Measurements from ENCODE around the gene BDKRB2.

BDKRB2 gene

GRCh38 chr14:96197969-96198368 is 6.7 kb upstream of the BDKRB2 start:
- DNase-seq (ENCODE audit: low read depth in 1 of 2, low spot score in 1 of 2) = no peak

GRCh38 chr14:96198430-96199130 is 6.1 kb upstream of the BDKRB2 start:
- no peak for DNase-seq (ENCODE audit: low read depth in 1 of 2, low spot score in 1 of 2)

GRCh38 chr14:96201157-96201556 is 3.5 kb upstream of the BDKRB2 start:
- no peak for DNase-seq (ENCODE audit: low read depth in 1 of 2, low spot score in 1 of 2)

- no peak for DNase-seq (ENCODE audit: low read depth in 1 of 2, low spot score in 1 of 2)
Measured at GRCh38 chr14:96201965-96202364, 2.7 kb upstream of the BDKRB2 start.

- no peak for DNase-seq (ENCODE audit: low read depth in 1 of 2, low spot score in 1 of 2)
Measured at GRCh38 chr14:96202441-96203094, 2.1 kb upstream of the BDKRB2 start.

GRCh38 chr14:96203116-96203515 is 1.5 kb upstream of the BDKRB2 start:
- DNase-seq (ENCODE audit: low read depth in 1 of 2, low spot score in 1 of 2) = no peak

GRCh38 chr14:96203635-96204034 is 1.0 kb upstream of the BDKRB2 start:
- no peak for DNase-seq (ENCODE audit: low read depth in 1 of 2, low spot score in 1 of 2)

- no peak for DNase-seq (ENCODE audit: low read depth in 1 of 2, low spot score in 1 of 2)
Measured at GRCh38 chr14:96205059-96205977, 679 bp downstream of the BDKRB2 start.

- DNase-seq (ENCODE audit: low read depth in 1 of 2, low spot score in 1 of 2) = no peak
Measured at GRCh38 chr14:96205978-96206360, 1.3 kb downstream of the BDKRB2 start.

- no peak for DNase-seq (ENCODE audit: low read depth in 1 of 2, low spot score in 1 of 2)
Measured at GRCh38 chr14:96206461-96206860, 1.8 kb downstream of the BDKRB2 start.

GRCh38 chr14:96207686-96208085 is 3.0 kb downstream of the BDKRB2 start:
- no peak for DNase-seq (ENCODE audit: low read depth in 1 of 2, low spot score in 1 of 2)

- no peak for DNase-seq (ENCODE audit: low read depth in 1 of 2, low spot score in 1 of 2)
Measured at GRCh38 chr14:96208739-96209138, 4.1 kb downstream of the BDKRB2 start.

- no peak for DNase-seq (ENCODE audit: low read depth in 1 of 2, low spot score in 1 of 2)
Measured at GRCh38 chr14:96212140-96212539, 7.5 kb downstream of the BDKRB2 start.

- DNase-seq (ENCODE audit: low read depth in 1 of 2, low spot score in 1 of 2) = no peak
Measured at GRCh38 chr14:96212896-96213295, 8.3 kb downstream of the BDKRB2 start.

- DNase-seq (ENCODE audit: low read depth in 1 of 2, low spot score in 1 of 2) = no peak
Measured at GRCh38 chr14:96213871-96214465, 9.3 kb downstream of the BDKRB2 start.

- no peak for DNase-seq (ENCODE audit: low read depth in 1 of 2, low spot score in 1 of 2)
Measured at GRCh38 chr14:96214793-96215192, 10.2 kb downstream of the BDKRB2 start.

- DNase-seq (ENCODE audit: low read depth in 1 of 2, low spot score in 1 of 2) = no peak
Measured at GRCh38 chr14:96215452-96216244, 11.0 kb downstream of the BDKRB2 start.

GRCh38 chr14:96216627-96217026 is 12.0 kb downstream of the BDKRB2 start:
- no peak for DNase-seq (ENCODE audit: low read depth in 1 of 2, low spot score in 1 of 2)

GRCh38 chr14:96217376-96217913 is 12.8 kb downstream of the BDKRB2 start:
- no peak for DNase-seq (ENCODE audit: low read depth in 1 of 2, low spot score in 1 of 2)

GRCh38 chr14:96221109-96221650 is 16.5 kb downstream of the BDKRB2 start:
- no peak for DNase-seq (ENCODE audit: low read depth in 1 of 2, low spot score in 1 of 2)
